DMS53 treated with DMSO at 0.1 percent for 48 hours (cell line): Measurements from ENCODE around the gene ZNF100.
"Not testable (repeated sequence)": the region's sequence is repeated elsewhere in the genome, so short reads cannot be mapped to it uniquely, and the experiment has no call there.

Source experiments
- DNase-seq: peaks from one replicate; lab custom pipeline; 2025; ENCODE audit not compliant: unreplicated experiment; lab: John Stamatoyannopoulos, UW

The ZNF100 gene

GRCh38 chr19:21767065-21767800 is at the start of gene ZNF100:
Gene ZNF100 (minus strand): TSS chr19:21767579. CDS start chr19:21767429, 150 bp downstream.
- peak; percentile 78 for DNase-seq

GRCh38 chr19:21812448-21812847 is 45.1 kb upstream of the ZNF100 start:
- no peak for DNase-seq

- DNase-seq, result not testable (repeated sequence)
These were observed 41.1 kb upstream of the ZNF100 start for GRCh38 chr19:21808400-21809000.

- no peak for DNase-seq
These were observed 22.2 kb upstream of the ZNF100 start for GRCh38 chr19:21789466-21790085.

GRCh38 chr19:21786936-21787335 is 19.6 kb upstream of the ZNF100 start:
- DNase-seq, result no peak

GRCh38 chr19:21775792-21776191 is 8.4 kb upstream of the ZNF100 start:
- not testable (repeated sequence) for DNase-seq

- DNase-seq, result not testable (repeated sequence)
These were observed 694 bp downstream of the ZNF100 start for GRCh38 chr19:21766705-21767064.

GRCh38 chr19:21765151-21765550 is 2.2 kb downstream of the ZNF100 start:
- no peak for DNase-seq

- not testable (repeated sequence) for DNase-seq
These were observed 5.8 kb downstream of the ZNF100 start for GRCh38 chr19:21761547-21761946.

GRCh38 chr19:21758296-21758695 is 9.1 kb downstream of the ZNF100 start:
- DNase-seq, result no peak

- not testable (repeated sequence) for DNase-seq
These were observed 11.8 kb downstream of the ZNF100 start for GRCh38 chr19:21755555-21755954.

GRCh38 chr19:21751384-21751783 is 16.0 kb downstream of the ZNF100 start:
- DNase-seq, result no peak

GRCh38 chr19:21750586-21751128 is 16.7 kb downstream of the ZNF100 start:
- no peak for DNase-seq

GRCh38 chr19:21749090-21749489 is 18.3 kb downstream of the ZNF100 start:
- DNase-seq, result no peak

- no peak for DNase-seq
These were observed 19.3 kb downstream of the ZNF100 start for GRCh38 chr19:21748088-21748487.

GRCh38 chr19:21740559-21740958 is 26.8 kb downstream of the ZNF100 start:
- DNase-seq, result no peak

GRCh38 chr19:21726942-21727747 is 40.2 kb downstream of the ZNF100 start:
- DNase-seq, result not testable (repeated sequence)

GRCh38 chr19:21713761-21714160 is 53.6 kb downstream of the ZNF100 start:
- DNase-seq, result no peak

GRCh38 chr19:21709464-21709863 is 57.9 kb downstream of the ZNF100 start:
- DNase-seq, result no peak

- DNase-seq, result not testable (repeated sequence)
These were observed 59.5 kb downstream of the ZNF100 start for GRCh38 chr19:21707878-21708277.

GRCh38 chr19:21707065-21707464 is 60.3 kb downstream of the ZNF100 start:
- DNase-seq, result no peak
